CD14-positive monocyte (primary cell): ENCODE results near the gene PAWR. TPM values are rescaled to one million over a fixed set of nuclear protein-coding genes. Genes with fewer than 3 reads are reported as not detected.

ENCODE experiments used
- DNase-seq, 3 donors: peaks; one replicate each; pipeline ENCODE4 v3.0.0-alpha.2; 2011 to 2022
- H2AFZ ChIP-seq: 2 replicates; pipeline ENCODE4 v1.6.0; 2012; ENCODE audit warnings: mild to moderate bottlenecking, low read depth, low read length, inconsistent platforms; ENCODE audit not compliant: insufficient read depth, poor library complexity, severe bottlenecking
- H3K27ac ChIP-seq, 2 donors: 1 replicate in 1 of 2; 2 replicates in 1 of 2; pipeline ENCODE4 v1.5.1; 2012 to 2013; ENCODE audit warnings: low read length in 2 of 2, control low read depth in 1 of 2, inconsistent platforms in 1 of 2, low read depth in 1 of 2, mild to moderate bottlenecking in 1 of 2
- H3K27me3 ChIP-seq, 2 donors: one replicate each; pipeline versions ENCODE4 v1.6.0 to v1.6.1; 2011 to 2013; ENCODE audit warnings: low read length in 2 of 2; ENCODE audit not compliant: control insufficient read depth in 2 of 2, insufficient read depth in 2 of 2
- H3K36me3 ChIP-seq, 2 donors: replicated peaks in 1 of 2; 1 replicate in 1 of 2; 2 replicates in 1 of 2; pipeline versions ENCODE4 v1.5.1 to v1.6.1; 2012 to 2013; ENCODE audit warnings: low read length in 2 of 2, control low read depth in 1 of 2, inconsistent platforms in 1 of 2, mild to moderate bottlenecking in 1 of 2; ENCODE audit not compliant: insufficient read depth in 2 of 2, control insufficient read depth in 1 of 2
- H3K4me1 ChIP-seq, 2 donors: 1 replicate in 1 of 2; 2 replicates in 1 of 2; pipeline versions ENCODE4 v1.5.1 to v1.6.1; 2012 to 2013; ENCODE audit warnings: low read length in 2 of 2, control low read depth in 1 of 2, inconsistent platforms in 1 of 2, mild to moderate bottlenecking in 1 of 2, moderate library complexity in 1 of 2; ENCODE audit not compliant: insufficient read depth in 2 of 2, control insufficient read depth in 1 of 2
- H3K4me2 ChIP-seq: replicated peaks from 2 replicates; pipeline ENCODE3; 2012; ENCODE audit warnings: low read length, moderate library complexity, mild to moderate bottlenecking; ENCODE audit not compliant: poor library complexity, severe bottlenecking; ENCODE audit errors: extremely low read depth
- H3K4me3 ChIP-seq, 3 experiments: fragments of 200-600 bp in 1 of 3; sonication (generic) in 1 of 3; replicated peaks in 1 of 3; 1 replicate in 2 of 3; 2 replicates in 1 of 3; pipeline ENCODE4 v1.5.1; 2011 to 2013; ENCODE audit warnings: low read length in 3 of 3, mild to moderate bottlenecking in 3 of 3, control low read depth in 2 of 3, low read depth in 2 of 3, inconsistent platforms in 1 of 3, moderate library complexity in 1 of 3
- H3K79me2 ChIP-seq: 2 replicates; pipeline ENCODE4 v1.6.0; 2012; ENCODE audit warnings: mild to moderate bottlenecking, control low read depth, inconsistent platforms, low read length, moderate library complexity; ENCODE audit not compliant: insufficient read depth
- H3K9ac ChIP-seq: 2 replicates; pipeline ENCODE4 v1.6.0; 2017; ENCODE audit warnings: low read length, mild to moderate bottlenecking; ENCODE audit not compliant: insufficient read depth, poor library complexity, severe bottlenecking
- H3K9me3 ChIP-seq, 2 donors: replicated peaks in 1 of 2; 1 replicate in 1 of 2; 2 replicates in 1 of 2; pipeline versions ENCODE4 v1.5.1 to v1.6.1; 2012 to 2013; ENCODE audit warnings: low read length in 2 of 2, control low read depth in 1 of 2; ENCODE audit not compliant: control insufficient read depth in 1 of 2, insufficient read depth in 1 of 2
- H4K20me1 ChIP-seq: 2 replicates; pipeline ENCODE4 v1.6.0; 2012; ENCODE audit warnings: mild to moderate bottlenecking, low read length, control low read depth, moderate library complexity; ENCODE audit not compliant: insufficient read depth
- H3K27ac Mint-ChIP-seq, 7 donors: one replicate each; pipeline ENCODE4 v1.8.0; 2020; ENCODE audit warnings: mild to moderate bottlenecking in 7 of 7, mixed read lengths in 7 of 7, moderate library complexity in 6 of 7, inconsistent platforms in 2 of 7
- H3K27me3 Mint-ChIP-seq, 3 donors: one replicate each; pipeline ENCODE4 v1.8.0; 2021 to 2022; ENCODE audit warnings: low read depth in 3 of 3, mild to moderate bottlenecking in 3 of 3, mixed read lengths in 3 of 3, moderate library complexity in 3 of 3, inconsistent platforms in 1 of 3
- H3K36me3 Mint-ChIP-seq, 2 donors: one replicate each; pipeline ENCODE4 v1.8.0; 2020; ENCODE audit warnings: mixed read lengths in 2 of 2, inconsistent platforms in 1 of 2, mild to moderate bottlenecking in 1 of 2
- H3K4me1 Mint-ChIP-seq: one replicate; pipeline ENCODE4 v1.8.0; 2020; ENCODE audit warnings: mild to moderate bottlenecking, mixed read lengths
- H3K4me3 Mint-ChIP-seq, 2 donors: one replicate each; pipeline ENCODE4 v1.8.0; 2020; ENCODE audit warnings: mild to moderate bottlenecking in 2 of 2, mixed read lengths in 2 of 2, moderate library complexity in 1 of 2
- H3K9me3 Mint-ChIP-seq, 7 donors: one replicate each; pipeline ENCODE4 v1.8.0; 2020 to 2022; ENCODE audit warnings: mixed read lengths in 7 of 7, mild to moderate bottlenecking in 6 of 7, moderate library complexity in 6 of 7, inconsistent platforms in 2 of 7
- CTCF ChIP-seq: fragments of 200-600 bp; IDR thresholded peaks from one replicate; pipeline ENCODE4 v1.8.0; 2022; ENCODE audit warnings: antibody characterized with exemption, mild to moderate bottlenecking
- WGBS: methylation state at CpG from one replicate; pipeline ENCODE4 v1.1.5; 2013; ENCODE audit warnings: missing lambda C conversion rate; ENCODE audit not compliant: insufficient coverage; 5-methylcytosine and 5-hydroxymethylcytosine counted together
- intact Hi-C, 2 donors: fragments of 100-400 bp; cut with micrococcal nuclease; formaldehyde crosslinking; loops; one replicate each; pipeline versions ENCODE4 v1.15.0 to v1.15.1; 2023
- polyA plus RNA-seq, 3 donors: library from polyadenylated mRNA; depleted of rRNA in 1 of 3; unstranded in 2 of 3; stranded (reverse) in 1 of 3; fragments of 300-500 nt in 2 of 3; fragments of >200 nt in 1 of 3; fragmentation: Illumina TruSeq in 2 of 3; gene quantifications; 1 replicate in 2 of 3; 2 replicates in 1 of 3; pipeline ENCODE4 v1.2.3, GENCODE V29; 2012 to 2021

PAWR gene
- polyA plus RNA-seq, 3 donors = 0.03 TPM; not detected in 1

- no peak for DNase-seq
- intact Hi-C loops = no loop called here
- Histone ChIP-seq H3K4me1 (no peaks in the 10 kb centered on the region), H3K27ac (no peak overlapping the region), H2AFZ (no peak overlapping the region), H3K4me3 (no peak overlapping the region), H3K9ac (no peak overlapping the region), H4K20me1 (no peaks in the 10 kb centered on the region), H3K79me2 (no peaks in the 10 kb centered on the region), H3K27me3 (peaks cover 0 to 2% of the 10 kb centered on the region in 2 donors), H3K36me3 (no peaks in the 10 kb centered on the region), H3K4me2 (no peak overlapping the region), H3K9me3 (peaks cover 0 to 12% of the 10 kb centered on the region in 2 donors)
- Mint-ChIP-seq H3K4me1 (no peaks in the 10 kb centered on the region), H3K27ac (no peak overlapping the region), H3K4me3 (no peak overlapping the region), H3K27me3 (peaks cover 2 to 16% (median 5%) of the 10 kb centered on the region in 3 donors), H3K36me3 (no peaks in the 10 kb centered on the region), H3K9me3 (peaks cover 6 to 16% (median 9%) of the 10 kb centered on the region in 7 donors)
- WGBS = 75% methylated on average over 42 of the region's 50 CpGs
- TF ChIP-seq CTCF = no peak
These were observed 20.1 kb upstream of the PAWR start for GRCh38 chr12:79710707-79711483.

- Histone ChIP-seq H3K4me2 (no peak overlapping the region), H4K20me1 (no peaks in the 10 kb centered on the region), H3K4me1 (no peaks in the 10 kb centered on the region), H2AFZ (no peak overlapping the region), H3K9ac (no peak overlapping the region), H3K4me3 (no peak overlapping the region), H3K36me3 (no peaks in the 10 kb centered on the region), H3K27me3 (peaks cover 0 to 2% of the 10 kb centered on the region in 2 donors), H3K9me3 (peaks cover 0 to 12% of the 10 kb centered on the region in 2 donors), H3K79me2 (no peaks in the 10 kb centered on the region), H3K27ac (no peak overlapping the region)
- no peak for DNase-seq
- Mint-ChIP-seq H3K9me3 (peaks cover 5 to 13% (median 9%) of the 10 kb centered on the region in 7 donors), H3K36me3 (no peaks in the 10 kb centered on the region), H3K27me3 (peaks cover 2 to 16% (median 5%) of the 10 kb centered on the region in 3 donors), H3K27ac (no peak overlapping the region), H3K4me3 (no peak overlapping the region), H3K4me1 (no peaks in the 10 kb centered on the region)
- no CpG with 5 or more reads among the region's 3 CpGs for WGBS
- TF ChIP-seq CTCF = no peak
- intact Hi-C loops = no loop called here
These were observed 17.1 kb upstream of the PAWR start for GRCh38 chr12:79707830-79708229.
